Iris pigment epithelial cell (primary cell): ENCODE data around the gene FAM24A.

ENCODE experiments used
- DNase-seq: peaks from one replicate; pipeline ENCODE4 v3.0.0-alpha.2; 2011; ENCODE audit warnings: low read depth

Gene FAM24A

DNA sequence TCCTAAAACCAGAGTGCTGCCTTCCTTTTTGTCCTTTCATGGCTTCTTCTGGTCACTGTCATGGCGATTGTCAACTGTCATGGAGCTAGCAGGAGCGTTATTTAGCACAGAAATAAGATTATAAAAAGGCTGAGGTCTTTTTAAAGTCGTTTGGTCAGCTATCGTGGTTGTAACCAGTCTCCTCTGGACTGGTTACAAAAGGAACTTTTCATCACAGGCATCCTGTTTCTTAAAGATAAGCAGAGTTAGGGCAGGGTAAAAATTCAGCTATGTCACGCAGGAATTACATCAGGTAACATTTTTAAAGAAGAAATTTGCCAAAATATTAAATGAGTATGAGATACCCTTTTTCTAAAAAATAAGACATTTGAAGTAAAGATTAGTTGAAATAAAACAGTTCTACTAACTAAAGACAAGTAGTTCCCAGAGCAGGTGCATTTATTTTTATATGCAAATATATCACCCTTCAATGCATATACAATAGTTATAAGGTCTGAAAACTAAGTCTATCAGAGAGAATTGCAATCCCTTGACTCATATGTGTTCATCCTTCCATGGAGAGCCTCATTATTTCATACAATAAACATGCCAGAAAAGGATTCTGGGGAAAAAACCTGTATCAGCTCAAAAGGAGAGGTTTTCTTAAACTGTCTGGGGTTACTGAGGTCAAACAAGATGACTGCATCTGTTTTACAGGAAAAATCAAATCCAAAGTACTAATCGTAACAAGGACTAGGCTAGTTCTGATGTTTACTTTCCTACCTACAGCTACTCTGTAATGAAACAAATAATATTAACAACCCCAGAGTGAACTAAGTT is 20.9 kb downstream of the FAM24A start:
- DNase-seq = peak; percentile 49

DNA sequence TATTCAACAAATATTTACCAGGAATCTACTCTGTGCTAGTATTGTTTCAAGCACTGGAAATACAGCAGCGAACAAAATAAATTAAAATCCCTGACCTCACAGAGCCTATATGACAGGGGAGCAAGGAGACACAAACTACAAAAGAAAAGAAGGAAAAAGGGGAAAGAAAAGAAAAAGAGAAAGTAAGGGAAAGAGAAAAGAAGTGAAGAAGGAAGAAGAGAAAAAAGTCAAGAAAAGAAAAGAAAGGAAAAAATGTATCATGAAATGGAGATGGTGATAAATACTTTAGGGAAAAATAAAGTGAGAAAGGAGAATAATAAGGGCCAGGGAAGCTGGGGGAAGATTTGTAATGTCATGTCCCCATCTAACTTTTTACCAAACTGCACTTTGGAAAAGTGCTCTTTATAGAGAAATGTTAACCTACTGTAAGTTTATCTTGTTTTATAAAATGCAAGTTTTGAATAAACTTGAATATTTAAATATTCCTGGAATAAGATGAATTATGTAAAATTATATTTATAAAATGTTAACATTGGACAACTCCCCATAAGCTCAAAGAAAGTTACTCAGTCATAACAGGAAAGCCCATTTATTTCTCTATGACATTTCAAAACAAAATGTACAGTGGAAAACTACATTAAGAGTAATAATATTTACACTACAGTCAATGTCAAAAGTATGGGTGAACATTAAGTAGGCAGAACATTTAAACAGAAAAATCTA is 28.9 kb downstream of the FAM24A start:
- DNase-seq = no peak

DNA sequence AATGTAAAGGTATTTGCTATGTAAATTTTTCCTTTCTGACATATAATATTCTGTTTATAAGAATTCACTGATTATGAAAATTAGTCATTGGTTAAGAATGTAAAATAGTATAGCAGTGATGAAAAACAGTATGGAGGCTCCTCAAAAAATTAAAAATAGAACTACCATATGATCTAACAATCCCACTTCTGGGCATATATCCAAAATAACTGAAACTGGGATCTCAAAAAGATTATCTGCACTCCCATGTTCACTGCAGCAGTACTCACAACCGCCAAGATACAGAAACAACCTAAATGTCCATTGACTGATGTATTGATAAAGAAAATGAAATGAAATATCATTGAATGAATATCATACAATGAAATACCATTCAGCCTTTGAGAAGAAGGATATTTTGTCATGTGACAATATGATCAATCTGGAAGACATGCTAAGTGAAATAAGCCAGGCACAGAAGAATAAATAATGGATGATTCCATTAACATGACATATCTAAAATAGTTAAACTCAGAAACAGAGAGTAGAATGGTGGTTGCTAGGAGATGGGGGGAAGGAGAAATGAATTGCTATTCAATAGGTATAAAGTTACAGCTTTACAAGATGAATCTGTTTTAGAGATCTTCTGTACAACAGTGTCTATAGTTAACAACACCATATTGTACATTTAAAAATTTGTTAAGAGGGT is 29.6 kb downstream of the FAM24A start:
- peak; percentile 84 for DNase-seq

DNA sequence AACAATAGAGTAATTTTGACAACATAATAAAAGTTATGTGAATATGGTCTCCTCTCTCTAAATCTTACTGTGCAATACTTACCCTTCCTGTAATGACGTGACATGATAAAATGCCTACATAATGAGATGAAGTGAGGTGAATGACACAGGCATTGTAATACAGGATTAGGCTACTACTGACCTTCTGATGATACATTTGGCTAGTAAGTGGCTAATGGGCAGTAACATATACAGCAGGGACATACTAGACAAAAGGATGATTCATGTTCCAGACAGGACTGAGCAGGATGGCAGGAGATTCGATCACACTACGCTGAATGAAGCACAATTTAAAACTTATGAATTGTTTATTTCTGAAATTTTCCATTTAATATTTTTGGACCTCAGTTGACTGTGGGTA is 38.9 kb downstream of the FAM24A start:
- peak; percentile 9 for DNase-seq

DNA sequence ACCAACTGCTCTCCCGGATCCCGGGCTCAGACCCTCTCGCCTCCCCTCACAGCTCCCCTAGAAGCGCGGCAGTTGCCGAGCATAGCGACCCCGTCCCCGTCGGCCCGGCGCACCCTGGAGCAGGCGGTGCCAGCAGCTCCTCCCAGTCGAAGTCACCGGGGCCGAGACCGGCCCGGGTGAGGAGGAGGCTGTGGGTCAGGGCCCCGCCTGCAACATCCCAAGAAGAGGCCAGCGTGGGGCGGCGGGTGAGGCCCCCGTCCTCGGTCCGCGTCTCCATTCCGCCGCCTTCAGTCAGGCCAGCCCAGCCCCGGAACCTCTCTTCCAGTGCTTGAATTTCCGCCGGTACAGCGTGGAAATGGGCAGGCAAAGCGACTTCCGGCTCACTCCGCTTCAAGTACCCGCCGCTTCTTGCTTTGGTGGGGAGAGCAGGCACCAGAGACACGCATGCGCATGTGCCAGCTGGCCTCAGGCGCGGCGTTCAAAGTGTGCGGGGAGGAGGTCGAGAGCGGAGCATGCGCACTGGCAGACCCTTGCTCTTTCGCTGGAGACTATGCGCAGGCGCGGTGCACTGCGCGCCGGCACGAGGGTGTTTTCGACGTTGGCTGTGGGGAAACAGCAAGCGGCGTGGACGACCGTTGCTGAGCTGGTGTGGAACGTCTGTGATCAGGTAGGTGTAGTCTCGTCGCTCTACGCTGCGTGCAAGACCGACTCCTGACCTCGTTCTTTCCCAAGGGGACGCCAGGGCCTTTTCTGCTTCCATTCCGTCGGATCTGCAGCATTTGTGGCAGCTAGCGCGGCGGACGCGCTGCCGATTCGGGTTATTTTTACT is 43.7 kb downstream of the FAM24A start, which contains the start of gene C10orf88:
Gene C10orf88, minus strand, starts transcription at position 326 of the 829 bp plus-strand sequence. Its CDS starts 49 bp downstream, at position 277.
- DNase-seq = peak; percentile 99

DNA sequence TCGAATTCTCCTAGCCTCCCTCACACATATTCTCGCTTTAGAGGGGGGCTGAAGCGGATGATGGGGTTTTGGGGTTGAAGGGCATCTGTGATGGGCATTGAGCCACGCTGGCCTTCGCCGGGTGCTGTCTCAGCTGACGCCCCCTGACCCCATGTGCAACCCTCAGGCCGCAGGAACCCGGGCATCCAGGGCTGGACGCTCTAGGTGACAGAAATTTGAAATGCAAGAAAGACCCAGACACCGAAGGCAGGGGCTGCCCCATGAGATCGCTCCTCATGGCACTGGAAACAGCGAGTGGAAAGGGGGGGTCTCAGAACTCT is 44.3 kb downstream of the FAM24A start:
- DNase-seq = no peak

DNA sequence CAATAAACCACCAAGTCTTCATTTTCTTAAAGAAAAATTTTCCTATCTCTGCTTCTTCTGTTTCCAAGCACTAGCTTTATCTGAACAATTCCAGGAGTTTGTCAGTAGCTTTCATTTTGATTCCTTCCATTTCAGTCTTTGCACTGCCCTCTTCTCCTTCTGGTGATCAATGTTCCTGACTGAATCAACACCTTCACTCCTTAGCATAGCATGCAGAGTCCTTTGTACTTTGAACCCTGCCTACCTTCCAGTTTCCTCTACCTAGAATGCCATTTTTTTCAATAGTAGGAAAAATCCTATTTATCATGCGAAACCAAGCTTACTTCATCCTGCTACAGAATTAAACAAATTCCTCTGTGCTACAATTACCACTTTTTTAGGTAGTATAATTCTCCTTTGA is 45.5 kb downstream of the FAM24A start:
- DNase-seq = no peak

DNA sequence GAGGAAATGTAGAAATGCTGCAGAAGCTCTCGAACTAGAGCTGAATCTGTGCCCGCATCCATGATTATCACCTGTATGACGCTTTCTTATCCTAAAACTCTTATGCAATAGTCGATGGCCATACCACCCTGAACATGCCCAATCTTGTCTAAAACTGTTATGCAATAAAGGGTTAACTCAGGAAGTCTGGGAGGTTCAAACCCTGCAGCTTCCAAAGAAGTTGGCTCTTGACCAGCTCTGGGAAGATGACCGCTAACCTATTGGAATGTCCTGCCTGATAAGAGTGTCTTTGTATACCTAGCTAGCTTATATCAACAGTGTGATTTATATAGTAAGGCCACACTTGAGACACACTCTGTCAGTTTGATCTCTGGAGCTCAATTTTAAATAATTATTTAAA is 47.1 kb downstream of the FAM24A start:
- DNase-seq = peak; percentile 10

DNA sequence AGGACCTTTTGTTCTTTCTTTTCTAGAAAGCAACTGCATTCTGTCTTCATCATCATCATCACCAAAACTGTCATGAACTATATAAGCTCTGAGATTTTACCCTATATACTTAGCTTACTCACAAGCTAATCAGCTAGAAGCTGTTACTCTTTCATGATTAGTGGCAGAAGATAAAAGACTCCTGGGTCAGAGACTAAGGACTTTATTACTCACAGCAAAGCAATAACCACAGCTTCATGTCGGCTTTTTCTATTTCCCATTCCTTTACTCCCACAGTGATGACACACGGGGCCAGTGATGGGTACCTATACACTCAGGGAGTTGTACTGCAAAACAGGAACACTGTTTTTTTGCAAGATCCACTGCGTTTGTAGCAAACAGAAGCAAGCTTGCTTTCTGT is 52.0 kb downstream of the FAM24A start:
- DNase-seq = no peak
